H4 (cell line): ENCODE measurements around the gene EYS. TPM values are rescaled to one million over a fixed set of nuclear protein-coding genes. Genes with fewer than 3 reads are reported as not detected.

Experiments used
- DNase-seq: peaks from one replicate; pipeline ENCODE4 v3.0.0-alpha.2; 2015; ENCODE audit warnings: low spot score
- total RNA-seq: library from RNA; depleted of rRNA; stranded (reverse); fragments of >200 nt; shearing (Covaris generic); gene quantifications from 2 replicates; pipeline ENCODE4 v1.2.3, GENCODE V29; 2014

The EYS gene
- total RNA-seq, 1 experiment from 2014 or later, result 0.17 TPM

GRCh38 chr6:64141680-64142079 is 1565.3 kb downstream of the EYS start:
- no peak for DNase-seq

- no peak for DNase-seq
These were observed 1578.6 kb downstream of the EYS start for GRCh38 chr6:64128301-64129024.

- DNase-seq, result no peak
These were observed 1583.0 kb downstream of the EYS start for GRCh38 chr6:64123761-64124633.

- no peak for DNase-seq
These were observed 1584.2 kb downstream of the EYS start for GRCh38 chr6:64122712-64123375.

GRCh38 chr6:64121011-64121565 is 1585.9 kb downstream of the EYS start:
- DNase-seq, result no peak

GRCh38 chr6:64113704-64114103 is 1593.3 kb downstream of the EYS start:
- no peak for DNase-seq

- no peak for DNase-seq
These were observed 1603.0 kb downstream of the EYS start for GRCh38 chr6:64104051-64104450.

GRCh38 chr6:64103480-64103879 is 1603.5 kb downstream of the EYS start:
- no peak for DNase-seq

GRCh38 chr6:64100702-64101303 is 1606.2 kb downstream of the EYS start:
- no peak for DNase-seq

- DNase-seq, result no peak
These were observed 1616.7 kb downstream of the EYS start for GRCh38 chr6:64090352-64090751.

GRCh38 chr6:64085126-64085525 is 1621.9 kb downstream of the EYS start:
- DNase-seq, result no peak

GRCh38 chr6:64084185-64084663 is 1622.8 kb downstream of the EYS start:
- DNase-seq, result no peak

- DNase-seq, result no peak
These were observed 1623.8 kb downstream of the EYS start for GRCh38 chr6:64083261-64083660.

GRCh38 chr6:64081453-64081852 is 1625.6 kb downstream of the EYS start:
- no peak for DNase-seq

- no peak for DNase-seq
These were observed 1632.0 kb downstream of the EYS start for GRCh38 chr6:64074981-64075380.

GRCh38 chr6:64072686-64073085 is 1634.3 kb downstream of the EYS start:
- DNase-seq, result no peak

GRCh38 chr6:64064919-64065318 is 1642.1 kb downstream of the EYS start:
- DNase-seq, result no peak

GRCh38 chr6:64062960-64063683 is 1643.9 kb downstream of the EYS start:
- DNase-seq, result no peak

- DNase-seq, result no peak
These were observed 1652.2 kb downstream of the EYS start for GRCh38 chr6:64054861-64055260.

- peak; percentile 39 for DNase-seq
These were observed 1656.4 kb downstream of the EYS start for GRCh38 chr6:64050590-64050989.

GRCh38 chr6:64049736-64050135 is 1657.3 kb downstream of the EYS start:
- DNase-seq, result no peak
